ENCODE measurements around the gene YAP1.

YAP1 gene

GRCh38 chr11:102220728-102221467 is 110.7 kb downstream of the YAP1 start:
- H3K4me3 ChIP-seq (ENCODE audit: low read depth, low read length) = no peak overlapping the region
- DNase-seq (ENCODE audit: low read depth) = no peak
- TF ChIP-seq CTCF (IDR thresholded peaks at IDR 0.05; ENCODE audit: insufficient read depth, low read depth, low read length, missing control alignments) = no peak

GRCh38 chr11:102223859-102224258 is 113.6 kb downstream of the YAP1 start:
- TF ChIP-seq CTCF (IDR thresholded peaks at IDR 0.05; ENCODE audit: insufficient read depth, low read depth, low read length, missing control alignments) = no peak
- no peak for DNase-seq (ENCODE audit: low read depth)
- no peak overlapping the region for H3K4me3 ChIP-seq (ENCODE audit: low read depth, low read length)

- no peak for TF ChIP-seq CTCF (IDR thresholded peaks at IDR 0.05; ENCODE audit: insufficient read depth, low read depth, low read length, missing control alignments)
- H3K4me3 ChIP-seq (ENCODE audit: low read depth, low read length) = no peak overlapping the region
- DNase-seq (ENCODE audit: low read depth) = no peak
These were observed 115.7 kb downstream of the YAP1 start for GRCh38 chr11:102225689-102226568.

- TF ChIP-seq CTCF (IDR thresholded peaks at IDR 0.05; ENCODE audit: insufficient read depth, low read depth, low read length, missing control alignments) = no peak
- DNase-seq (ENCODE audit: low read depth) = no peak
- no peak overlapping the region for H3K4me3 ChIP-seq (ENCODE audit: low read depth, low read length)
These were observed 116.6 kb downstream of the YAP1 start for GRCh38 chr11:102226702-102227490.

GRCh38 chr11:102229510-102230123 is 119.4 kb downstream of the YAP1 start:
- DNase-seq (ENCODE audit: low read depth) = no peak
- TF ChIP-seq CTCF (IDR thresholded peaks at IDR 0.05; ENCODE audit: insufficient read depth, low read depth, low read length, missing control alignments) = no peak
- no peak overlapping the region for H3K4me3 ChIP-seq (ENCODE audit: low read depth, low read length)

- H3K4me3 ChIP-seq (ENCODE audit: low read depth, low read length) = no peak overlapping the region
- DNase-seq (ENCODE audit: low read depth) = no peak
- TF ChIP-seq CTCF (IDR thresholded peaks at IDR 0.05; ENCODE audit: insufficient read depth, low read depth, low read length, missing control alignments) = no peak
These were observed 119.9 kb downstream of the YAP1 start for GRCh38 chr11:102230186-102230585.

Measured in GM12865 (cell line).